K562 (cell line): ENCODE measurements around the gene PARP14. TPM values are rescaled to one million over a fixed set of nuclear protein-coding genes. Genes with fewer than 3 reads are reported as not detected.

ENCODE experiments used
- ATAC-seq: fragments of 200-7000 bp; cut with Tn5 transposase; 3 replicates; pipeline ENCODE4 v1.9.1; 2020; ENCODE audit warnings: moderate library complexity
- BruUV-seq: library from RNA; stranded (reverse); fragments of 400-500 nt; replicated peaks from 2 replicates; lab custom pipeline; 2021; lab: Mats Ljungman, UMichigan
- CTCF ChIA-PET: fragments of 300-600 bp; formaldehyde crosslinking; extraction: SDS; loops from one replicate; lab custom pipeline; 2021; ENCODE audit warnings: low intra/inter-chr PET ratio; lab: Yijun Ruan, JAX
- POLR2A ChIA-PET: fragments of 300-600, 350-650 bp; sonication (Branson Sonifier 250); formaldehyde crosslinking; extraction: SDS; loops from one replicate; lab custom pipeline; 2021; ENCODE audit warnings: antibody characterized with exemption, inconsistent platforms; lab: Yijun Ruan, JAX
- DNase-seq, 4 experiments: peaks; one replicate each; pipeline versions ENCODE4 v3.0.0 to v3.0.0-alpha.2; 2011 to 2018; ENCODE audit warnings: low spot score in 3 of 4, mixed read lengths in 3 of 4; ENCODE audit errors: extremely low read depth in 1 of 4
- FAIRE-seq: peaks from 2 replicates; lab custom pipeline; 2011; peaks lifted over from hg19 to GRCh38; lab: Jason Lieb, UNC
- H2AFZ ChIP-seq: 2 replicates; pipeline ENCODE4 v1.6.0; 2011; ENCODE audit warnings: low read depth, low read length, control low read depth, inconsistent platforms
- H3K27ac ChIP-seq: fragments of 200-600 bp; 3 replicates; pipeline ENCODE4 v1.8.0; 2011; ENCODE audit warnings: low read depth, mild to moderate bottlenecking, control low read depth, inconsistent platforms, low read length, moderate library complexity, mixed read lengths; ENCODE audit errors: extremely low read depth
- H3K27me3 ChIP-seq, 2 experiments: fragments of 300-600 bp in 1 of 2; 2 replicates in 1 of 2; 3 replicates in 1 of 2; pipeline versions ENCODE4 v1.6.0 to v1.8.0; 2011; ENCODE audit warnings: inconsistent platforms in 2 of 2, low read length in 2 of 2, mild to moderate bottlenecking in 1 of 2, mixed read lengths in 1 of 2, moderate library complexity in 1 of 2; ENCODE audit not compliant: control insufficient read depth in 2 of 2, insufficient read depth in 2 of 2
- H3K36me3 ChIP-seq: fragments of 300-600 bp; 3 replicates; pipeline ENCODE4 v1.8.0; 2011; ENCODE audit warnings: mild to moderate bottlenecking, low read length, inconsistent platforms; ENCODE audit not compliant: control insufficient read depth, insufficient read depth
- H3K4me1 ChIP-seq, 2 experiments: fragments of 200-600 bp in 1 of 2; replicated peaks in 1 of 2; 2 replicates in 1 of 2; 3 replicates in 1 of 2; pipeline versions ENCODE4 v1.5.1 to v1.8.0; 2011; ENCODE audit warnings: inconsistent platforms in 2 of 2, low read length in 2 of 2, mild to moderate bottlenecking in 1 of 2, mixed read lengths in 1 of 2, moderate library complexity in 1 of 2; ENCODE audit not compliant: control insufficient read depth in 2 of 2, insufficient read depth in 2 of 2
- H3K4me2 ChIP-seq: 2 replicates; pipeline ENCODE4 v1.6.1; 2011; ENCODE audit warnings: low read length, control low read depth, inconsistent platforms, mixed read lengths; ENCODE audit not compliant: insufficient read depth
- H3K4me3 ChIP-seq: fragments of 200-600 bp; sonication (generic), shearing (Covaris generic); 2 replicates; pipeline ENCODE4 v1.5.1; 2016; ENCODE audit warnings: control low read depth, inconsistent platforms
- H3K79me2 ChIP-seq: fragments of 200-600 bp; 3 replicates; pipeline ENCODE4 v1.8.0; 2011; ENCODE audit warnings: low read length, inconsistent platforms; ENCODE audit not compliant: control insufficient read depth, insufficient read depth
- H3K9ac ChIP-seq, 2 experiments: 2 replicates each; pipeline versions ENCODE4 v1.6.0 to v1.6.1; 2011; ENCODE audit warnings: low read depth in 2 of 2, low read length in 2 of 2, control low read depth in 1 of 2, inconsistent platforms in 1 of 2, mild to moderate bottlenecking in 1 of 2, mixed read lengths in 1 of 2; ENCODE audit not compliant: insufficient read depth in 1 of 2
- H3K9me1 ChIP-seq: one replicate; pipeline ENCODE4 v1.6.0; 2011; ENCODE audit warnings: inconsistent platforms, mild to moderate bottlenecking, low read length, moderate library complexity; ENCODE audit not compliant: control insufficient read depth, insufficient read depth
- H3K9me3 ChIP-seq: replicated peaks from 2 replicates; pipeline ENCODE4 v1.5.1; 2011; ENCODE audit warnings: low read depth, low read length, inconsistent platforms; ENCODE audit not compliant: control insufficient read depth, insufficient read depth
- H4K20me1 ChIP-seq: replicated peaks from 2 replicates; pipeline ENCODE4 v1.6.1; 2011; ENCODE audit warnings: low read length, inconsistent platforms, mixed read lengths; ENCODE audit not compliant: control insufficient read depth, insufficient read depth
- DMBX1 ChIP-seq: fragments of 250-450 bp; sonication (Bioruptor Pico); IDR thresholded peaks from 2 replicates; pipeline ENCODE4 v1.8.0; 2022; ENCODE audit warnings: inconsistent platforms, mild to moderate bottlenecking, moderate library complexity, borderline replicate concordance
- GABPB1 ChIP-seq: sonication (generic); formaldehyde crosslinking; IDR thresholded peaks from 2 replicates; pipeline ENCODE4 v1.8.0; 2022; ENCODE audit warnings: mild to moderate bottlenecking, missing genetic modification reagents
- MTF1 ChIP-seq: fragments of 250-450 bp; sonication (Bioruptor Pico); IDR thresholded peaks from 2 replicates; pipeline ENCODE4 v1.9.0; 2021; ENCODE audit warnings: moderate library complexity, mild to moderate bottlenecking, inconsistent platforms, borderline replicate concordance
- NFE2 ChIP-seq: IDR thresholded peaks from 2 replicates; pipeline ENCODE4 v1.6.1; 2014; ENCODE audit warnings: antibody characterized with exemption, low read depth
- PHB ChIP-seq: fragments of 250-450 bp; sonication (Bioruptor Pico); IDR thresholded peaks from 2 replicates; pipeline ENCODE4 v1.5.0; 2021
- PHB2 ChIP-seq: fragments of 450-650 bp; IDR thresholded peaks from 2 replicates; pipeline ENCODE4 v1.6.1; 2017; ENCODE audit warnings: low read depth
- RB1 ChIP-seq: fragments of 450-650 bp; IDR thresholded peaks from 2 replicates; pipeline ENCODE4 v1.6.1; 2017; ENCODE audit warnings: low read depth, mild to moderate bottlenecking
- SMAD3 ChIP-seq: fragments of 450-650 bp; formaldehyde crosslinking; conservative IDR thresholded peaks from 2 replicates; pipeline ENCODE4 v1.4.0; 2020; ENCODE audit warnings: mild to moderate bottlenecking
- ZBTB7A ChIP-seq: IDR thresholded peaks from 2 replicates; pipeline ENCODE4 v1.6.1; 2011; ENCODE audit warnings: low read depth, mild to moderate bottlenecking, low read length, moderate library complexity, borderline replicate concordance; ENCODE audit not compliant: control insufficient read depth
- ZFP1 ChIP-seq: fragments of 450-650 bp; formaldehyde crosslinking; IDR thresholded peaks from 2 replicates; pipeline ENCODE4 v1.4.0; 2020; ENCODE audit warnings: mild to moderate bottlenecking, mixed read lengths
- ZNF23 ChIP-seq: fragments of 250-450 bp; sonication (Bioruptor Pico); IDR thresholded peaks from 2 replicates; pipeline ENCODE4 v1.4.0; 2020; ENCODE audit warnings: mild to moderate bottlenecking
- WGBS: fragments of 100-300 bp; shearing (Covaris generic); methylation state at CpG from one replicate; pipeline ENCODE4 v1.1.6; 2016; ENCODE audit warnings: low coverage, mixed read lengths; ENCODE audit not compliant: insufficient coverage; ENCODE audit errors: missing lambda C conversion rate; 5-methylcytosine and 5-hydroxymethylcytosine counted together
- in situ Hi-C: fragments of 300-500 bp; cut with MboI; formaldehyde crosslinking; loops from 4 replicates; pipeline ENCODE4 v1.15.0; 2018; ENCODE audit warnings: inconsistent platforms, mixed read lengths
- intact Hi-C: fragments of 100-400 bp; cut with micrococcal nuclease; formaldehyde crosslinking; loops from 2 replicates; pipeline ENCODE4 v1.14.2; 2022
- polyA plus RNA-seq, 8 experiments: library from polyadenylated mRNA; depleted of rRNA in 4 of 8; stranded (reverse) in 5 of 8; unstranded in 3 of 8; fragments of >200 nt; fragmentation: Nextera tagmentation in 2 of 8; fragmentation: Illumina TruSeq in 1 of 8; extraction: Ambion mirVana in 2 of 8; extraction: Trizol in 1 of 8; gene quantifications; 2 replicates each; pipeline versions ENCODE4 v1.2.1 to v1.2.3, GENCODE V29; 2011 to 2014; ENCODE audit warnings: inconsistent platforms in 1 of 8, missing spikeins in 1 of 8
- total RNA-seq, 7 experiments: library from RNA; depleted of rRNA in 6 of 7; stranded (reverse); fragments of >200 nt in 6 of 7; fragmentation: Illumina TruSeq in 2 of 7; extraction: Trizol in 2 of 7; gene quantifications; 2 replicates each; pipeline versions ENCODE4 v1.2.1 to v1.2.3, GENCODE V29; 2011 to 2021; ENCODE audit warnings: low replicate concordance in 1 of 7

Gene PARP14
- total and polyA plus RNA-seq, 9 of the 15 experiments (the other 6 are each of a cell fraction or from before 2014, with no cell fraction given) = 3.1 to 14.4 (median 9.0) TPM

GRCh38 chr3:122770521-122771202, 90.0 kb downstream of the PARP14 start:
- H3K79me2 ChIP-seq = no peaks in the 10 kb centered on the region
- POLR2A ChIA-PET = interaction anchor here (0.7 kb wide), 1 partner anchor 27 kb away, joined by 3 read pairs; no protein-coding TSS in a partner anchor
- TF ChIP-seq ZBTB7A (no peak), ZFP1 (CRISPR knock-in tag) (no peak), MTF1 (no peak), GABPB1 (CRISPR knock-in tag) (no peak), NFE2 (no peak), PHB (CRISPR knock-in tag) (no peak), DMBX1 (CRISPR knock-in tag) (no peak), SMAD3 (CRISPR knock-in tag) (no peak), ZNF23 (CRISPR knock-in tag) (no peak), PHB2 (no peak), RB1 (no peak)
- no peak overlapping the region for H3K4me3 ChIP-seq
- no peak overlapping the region for H3K27ac ChIP-seq
- ATAC-seq = no peak
- H3K4me2 ChIP-seq = no peak overlapping the region
- CTCF ChIA-PET = no interaction called here
- no peaks in the 10 kb centered on the region for H3K27me3 ChIP-seq
- intact Hi-C loops (no loop called here), in situ Hi-C loops (no loop called here)
- H3K9me1 ChIP-seq = no peaks in the 10 kb centered on the region
- no peak overlapping the region for H3K9ac ChIP-seq
- no peaks in the 10 kb centered on the region for H3K9me3 ChIP-seq
- no peak overlapping the region for H2AFZ ChIP-seq
- 65% methylated on average over 4 of the region's 5 CpGs for WGBS
- no peak for FAIRE-seq
- BruUV-seq = no TSS peak
- no peak for DNase-seq
- no peaks in the 10 kb centered on the region for H4K20me1 ChIP-seq
- no peaks in the 10 kb centered on the region for H3K4me1 ChIP-seq
- H3K36me3 ChIP-seq = no peaks in the 10 kb centered on the region
